ENCODE data around the gene AKTIP.

DNA sequence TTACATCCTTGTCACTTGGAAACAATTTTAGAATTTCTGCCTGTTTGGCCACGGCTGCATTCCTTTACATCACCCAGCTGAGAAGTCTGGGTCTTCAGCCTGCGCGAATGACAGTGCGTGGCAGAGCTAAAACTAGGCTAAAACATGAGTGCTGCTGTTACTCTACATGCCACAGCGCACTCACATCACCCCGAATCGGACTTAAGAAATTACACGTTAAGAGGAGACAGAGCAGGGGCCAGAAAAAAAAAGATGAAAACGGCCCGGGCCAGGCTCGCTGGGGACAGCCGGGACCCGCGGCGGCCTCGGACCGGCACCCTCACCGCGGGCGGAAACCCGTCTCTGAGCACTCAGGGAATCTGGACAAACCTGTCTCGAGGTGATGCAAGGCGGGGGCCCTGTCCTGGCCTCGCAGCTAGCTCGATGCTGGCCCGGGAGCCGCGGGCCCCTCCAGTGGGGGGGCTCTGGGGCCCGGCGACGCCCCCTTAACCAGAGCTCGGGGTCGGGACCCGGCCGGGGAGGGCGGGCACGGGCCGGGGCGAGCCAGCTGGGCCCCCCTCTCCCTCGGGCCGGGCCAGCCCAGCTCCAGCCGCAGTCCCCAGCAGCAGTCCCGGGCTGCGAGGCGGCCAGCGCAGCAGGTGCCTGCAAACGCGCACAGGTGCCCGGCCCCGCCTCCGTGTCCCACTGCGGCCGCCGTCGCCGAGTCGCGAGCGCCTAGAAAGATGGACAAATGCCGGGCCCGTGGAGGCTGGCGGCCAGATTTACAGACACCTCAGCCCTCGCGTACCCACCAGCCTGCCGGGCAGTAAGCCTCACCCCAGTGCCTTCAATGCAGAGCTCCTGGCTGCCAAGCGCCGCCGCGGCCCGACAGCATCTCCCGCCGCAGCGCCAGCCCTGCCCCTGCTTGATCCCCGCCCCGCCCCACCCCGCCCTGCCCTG lies at the start of gene AKTIP:
- TF ChIP-seq POLR2A (IDR thresholded peaks at IDR 0.05; ENCODE audit: borderline replicate concordance, extremely low read depth, insufficient read depth, insufficient read length) (no peak), SIN3A (IDR thresholded peaks at IDR 0.05; ENCODE audit: low read depth) (peak; percentile 0; the same call in 1 of the 2 replicates), POLR2AphosphoS5 (IDR thresholded peaks at IDR 0.05; ENCODE audit: low read depth, low read length) (no peak; the same call in 1 of the 2 replicates), EZH2phosphoT487 (IDR thresholded peaks at IDR 0.05; ENCODE audit: borderline replicate concordance) (no peak), ELF1 (IDR thresholded peaks at IDR 0.05; ENCODE audit: borderline replicate concordance, low read depth) (no peak), YY1 (IDR thresholded peaks at IDR 0.05; ENCODE audit: extremely low read depth, insufficient replicate concordance, low read depth, low read length) (peak; percentile 36), EZH2 (IDR thresholded peaks at IDR 0.05) (no peak), JUND (IDR thresholded peaks at IDR 0.05) (no peak), FOSL1 (IDR thresholded peaks at IDR 0.05; ENCODE audit: low read depth) (no peak), CEBPB (IDR thresholded peaks at IDR 0.05; ENCODE audit: low read depth) (no peak)
- TF ChIP-seq, protein P1, sequence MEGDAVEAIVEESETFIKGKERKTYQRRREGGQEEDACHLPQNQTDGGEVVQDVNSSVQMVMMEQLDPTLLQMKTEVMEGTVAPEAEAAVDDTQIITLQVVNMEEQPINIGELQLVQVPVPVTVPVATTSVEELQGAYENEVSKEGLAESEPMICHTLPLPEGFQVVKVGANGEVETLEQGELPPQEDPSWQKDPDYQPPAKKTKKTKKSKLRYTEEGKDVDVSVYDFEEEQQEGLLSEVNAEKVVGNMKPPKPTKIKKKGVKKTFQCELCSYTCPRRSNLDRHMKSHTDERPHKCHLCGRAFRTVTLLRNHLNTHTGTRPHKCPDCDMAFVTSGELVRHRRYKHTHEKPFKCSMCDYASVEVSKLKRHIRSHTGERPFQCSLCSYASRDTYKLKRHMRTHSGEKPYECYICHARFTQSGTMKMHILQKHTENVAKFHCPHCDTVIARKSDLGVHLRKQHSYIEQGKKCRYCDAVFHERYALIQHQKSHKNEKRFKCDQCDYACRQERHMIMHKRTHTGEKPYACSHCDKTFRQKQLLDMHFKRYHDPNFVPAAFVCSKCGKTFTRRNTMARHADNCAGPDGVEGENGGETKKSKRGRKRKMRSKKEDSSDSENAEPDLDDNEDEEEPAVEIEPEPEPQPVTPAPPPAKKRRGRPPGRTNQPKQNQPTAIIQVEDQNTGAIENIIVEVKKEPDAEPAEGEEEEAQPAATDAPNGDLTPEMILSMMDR (IDR thresholded peaks at IDR 0.05 in 2 of 3, conservative IDR thresholded peaks at IDR 0.05 in 1 of 3; ENCODE audit: borderline replicate concordance in 1 of 3, insufficient read depth in 1 of 3, low read depth in 2 of 3, low read length in 2 of 3): no peak
- TF ChIP-seq, protein P2, sequence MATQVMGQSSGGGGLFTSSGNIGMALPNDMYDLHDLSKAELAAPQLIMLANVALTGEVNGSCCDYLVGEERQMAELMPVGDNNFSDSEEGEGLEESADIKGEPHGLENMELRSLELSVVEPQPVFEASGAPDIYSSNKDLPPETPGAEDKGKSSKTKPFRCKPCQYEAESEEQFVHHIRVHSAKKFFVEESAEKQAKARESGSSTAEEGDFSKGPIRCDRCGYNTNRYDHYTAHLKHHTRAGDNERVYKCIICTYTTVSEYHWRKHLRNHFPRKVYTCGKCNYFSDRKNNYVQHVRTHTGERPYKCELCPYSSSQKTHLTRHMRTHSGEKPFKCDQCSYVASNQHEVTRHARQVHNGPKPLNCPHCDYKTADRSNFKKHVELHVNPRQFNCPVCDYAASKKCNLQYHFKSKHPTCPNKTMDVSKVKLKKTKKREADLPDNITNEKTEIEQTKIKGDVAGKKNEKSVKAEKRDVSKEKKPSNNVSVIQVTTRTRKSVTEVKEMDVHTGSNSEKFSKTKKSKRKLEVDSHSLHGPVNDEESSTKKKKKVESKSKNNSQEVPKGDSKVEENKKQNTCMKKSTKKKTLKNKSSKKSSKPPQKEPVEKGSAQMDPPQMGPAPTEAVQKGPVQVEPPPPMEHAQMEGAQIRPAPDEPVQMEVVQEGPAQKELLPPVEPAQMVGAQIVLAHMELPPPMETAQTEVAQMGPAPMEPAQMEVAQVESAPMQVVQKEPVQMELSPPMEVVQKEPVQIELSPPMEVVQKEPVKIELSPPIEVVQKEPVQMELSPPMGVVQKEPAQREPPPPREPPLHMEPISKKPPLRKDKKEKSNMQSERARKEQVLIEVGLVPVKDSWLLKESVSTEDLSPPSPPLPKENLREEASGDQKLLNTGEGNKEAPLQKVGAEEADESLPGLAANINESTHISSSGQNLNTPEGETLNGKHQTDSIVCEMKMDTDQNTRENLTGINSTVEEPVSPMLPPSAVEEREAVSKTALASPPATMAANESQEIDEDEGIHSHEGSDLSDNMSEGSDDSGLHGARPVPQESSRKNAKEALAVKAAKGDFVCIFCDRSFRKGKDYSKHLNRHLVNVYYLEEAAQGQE (IDR thresholded peaks at IDR 0.05; ENCODE audit: low read depth): no peak
- TF ChIP-seq, protein P3, sequence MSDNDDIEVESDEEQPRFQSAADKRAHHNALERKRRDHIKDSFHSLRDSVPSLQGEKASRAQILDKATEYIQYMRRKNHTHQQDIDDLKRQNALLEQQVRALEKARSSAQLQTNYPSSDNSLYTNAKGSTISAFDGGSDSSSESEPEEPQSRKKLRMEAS (IDR thresholded peaks at IDR 0.05): peak; percentile 24; the same call in 1 of the 2 replicates
- TF ChIP-seq, protein P4, sequence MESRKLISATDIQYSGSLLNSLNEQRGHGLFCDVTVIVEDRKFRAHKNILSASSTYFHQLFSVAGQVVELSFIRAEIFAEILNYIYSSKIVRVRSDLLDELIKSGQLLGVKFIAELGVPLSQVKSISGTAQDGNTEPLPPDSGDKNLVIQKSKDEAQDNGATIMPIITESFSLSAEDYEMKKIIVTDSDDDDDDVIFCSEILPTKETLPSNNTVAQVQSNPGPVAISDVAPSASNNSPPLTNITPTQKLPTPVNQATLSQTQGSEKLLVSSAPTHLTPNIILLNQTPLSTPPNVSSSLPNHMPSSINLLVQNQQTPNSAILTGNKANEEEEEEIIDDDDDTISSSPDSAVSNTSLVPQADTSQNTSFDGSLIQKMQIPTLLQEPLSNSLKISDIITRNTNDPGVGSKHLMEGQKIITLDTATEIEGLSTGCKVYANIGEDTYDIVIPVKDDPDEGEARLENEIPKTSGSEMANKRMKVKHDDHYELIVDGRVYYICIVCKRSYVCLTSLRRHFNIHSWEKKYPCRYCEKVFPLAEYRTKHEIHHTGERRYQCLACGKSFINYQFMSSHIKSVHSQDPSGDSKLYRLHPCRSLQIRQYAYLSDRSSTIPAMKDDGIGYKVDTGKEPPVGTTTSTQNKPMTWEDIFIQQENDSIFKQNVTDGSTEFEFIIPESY (IDR thresholded peaks at IDR 0.05; ENCODE audit: extremely low read depth, insufficient replicate concordance, low read length): no peak
